Measurements from ENCODE around the gene CACNA1I. TPM values are rescaled to one million over a fixed set of nuclear protein-coding genes. Genes with fewer than 3 reads are reported as not detected.

The CACNA1I gene
- total RNA-seq, 1 donor from 2014 or later: 0.60 TPM

DNA sequence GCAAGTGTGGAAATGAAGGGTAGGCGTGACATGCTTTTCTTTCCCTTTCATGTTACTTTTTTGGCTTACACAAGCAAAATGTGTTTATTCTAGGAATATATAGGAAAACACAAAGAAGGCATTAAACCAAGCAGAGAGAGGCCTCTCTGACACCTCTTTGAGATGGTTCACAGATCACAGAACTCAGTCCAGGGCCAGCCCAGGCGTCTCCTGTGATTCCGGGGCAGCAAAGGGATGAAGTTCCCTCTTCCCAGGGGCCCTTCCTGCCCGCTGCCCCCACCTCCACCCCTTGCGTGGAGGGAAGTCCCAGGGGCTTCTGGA is 78.0 kb downstream of the CACNA1I start:
- Mint-ChIP-seq H3K9me3 (no peaks in the 10 kb centered on the region), H3K27me3 (peaks cover 3% of the 10 kb centered on the region), H3K4me3 (no peak overlapping the region), H3K4me1 (ENCODE audit: unreplicated experiment) (no peaks in the 10 kb centered on the region), H3K27ac (no peak overlapping the region), H3K36me3 (no peaks in the 10 kb centered on the region)
- TF ChIP-seq, protein P1, sequence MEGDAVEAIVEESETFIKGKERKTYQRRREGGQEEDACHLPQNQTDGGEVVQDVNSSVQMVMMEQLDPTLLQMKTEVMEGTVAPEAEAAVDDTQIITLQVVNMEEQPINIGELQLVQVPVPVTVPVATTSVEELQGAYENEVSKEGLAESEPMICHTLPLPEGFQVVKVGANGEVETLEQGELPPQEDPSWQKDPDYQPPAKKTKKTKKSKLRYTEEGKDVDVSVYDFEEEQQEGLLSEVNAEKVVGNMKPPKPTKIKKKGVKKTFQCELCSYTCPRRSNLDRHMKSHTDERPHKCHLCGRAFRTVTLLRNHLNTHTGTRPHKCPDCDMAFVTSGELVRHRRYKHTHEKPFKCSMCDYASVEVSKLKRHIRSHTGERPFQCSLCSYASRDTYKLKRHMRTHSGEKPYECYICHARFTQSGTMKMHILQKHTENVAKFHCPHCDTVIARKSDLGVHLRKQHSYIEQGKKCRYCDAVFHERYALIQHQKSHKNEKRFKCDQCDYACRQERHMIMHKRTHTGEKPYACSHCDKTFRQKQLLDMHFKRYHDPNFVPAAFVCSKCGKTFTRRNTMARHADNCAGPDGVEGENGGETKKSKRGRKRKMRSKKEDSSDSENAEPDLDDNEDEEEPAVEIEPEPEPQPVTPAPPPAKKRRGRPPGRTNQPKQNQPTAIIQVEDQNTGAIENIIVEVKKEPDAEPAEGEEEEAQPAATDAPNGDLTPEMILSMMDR (conservative IDR thresholded peaks at IDR 0.05): no peak
- no peak for DNase-seq (ENCODE audit: extremely low spot score, unreplicated experiment)

DNA sequence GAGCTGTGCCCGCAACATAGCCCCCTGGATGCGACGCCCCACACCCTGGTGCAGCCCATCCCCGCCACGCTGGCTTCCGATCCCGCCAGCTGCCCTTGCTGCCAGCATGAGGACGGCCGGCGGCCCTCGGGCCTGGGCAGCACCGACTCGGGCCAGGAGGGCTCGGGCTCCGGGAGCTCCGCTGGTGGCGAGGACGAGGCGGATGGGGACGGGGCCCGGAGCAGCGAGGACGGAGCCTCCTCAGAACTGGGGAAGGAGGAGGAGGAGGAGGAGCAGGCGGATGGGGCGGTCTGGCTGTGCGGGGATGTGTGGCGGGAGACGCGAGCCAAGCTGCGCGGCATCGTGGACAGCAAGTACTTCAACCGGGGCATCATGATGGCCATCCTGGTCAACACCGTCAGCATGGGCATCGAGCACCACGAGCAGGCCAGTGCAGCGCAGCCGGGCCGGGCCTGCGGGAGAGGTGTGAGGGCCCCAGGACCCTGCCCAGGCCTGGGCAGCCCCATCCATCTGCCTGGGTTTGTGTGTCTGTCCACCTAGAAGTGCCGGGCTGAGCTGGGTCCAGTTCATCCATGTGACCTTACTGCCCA is 79.0 kb downstream of the CACNA1I start:
- Mint-ChIP-seq H3K36me3 (no peaks in the 10 kb centered on the region), H3K9me3 (no peaks in the 10 kb centered on the region), H3K27ac (no peak overlapping the region), H3K27me3 (peaks cover 3% of the 10 kb centered on the region), H3K4me3 (no peak overlapping the region), H3K4me1 (ENCODE audit: unreplicated experiment) (no peaks in the 10 kb centered on the region)
- TF ChIP-seq, protein P1 (conservative IDR thresholded peaks at IDR 0.05): no peak
- DNase-seq (ENCODE audit: extremely low spot score, unreplicated experiment): no peak

DNA sequence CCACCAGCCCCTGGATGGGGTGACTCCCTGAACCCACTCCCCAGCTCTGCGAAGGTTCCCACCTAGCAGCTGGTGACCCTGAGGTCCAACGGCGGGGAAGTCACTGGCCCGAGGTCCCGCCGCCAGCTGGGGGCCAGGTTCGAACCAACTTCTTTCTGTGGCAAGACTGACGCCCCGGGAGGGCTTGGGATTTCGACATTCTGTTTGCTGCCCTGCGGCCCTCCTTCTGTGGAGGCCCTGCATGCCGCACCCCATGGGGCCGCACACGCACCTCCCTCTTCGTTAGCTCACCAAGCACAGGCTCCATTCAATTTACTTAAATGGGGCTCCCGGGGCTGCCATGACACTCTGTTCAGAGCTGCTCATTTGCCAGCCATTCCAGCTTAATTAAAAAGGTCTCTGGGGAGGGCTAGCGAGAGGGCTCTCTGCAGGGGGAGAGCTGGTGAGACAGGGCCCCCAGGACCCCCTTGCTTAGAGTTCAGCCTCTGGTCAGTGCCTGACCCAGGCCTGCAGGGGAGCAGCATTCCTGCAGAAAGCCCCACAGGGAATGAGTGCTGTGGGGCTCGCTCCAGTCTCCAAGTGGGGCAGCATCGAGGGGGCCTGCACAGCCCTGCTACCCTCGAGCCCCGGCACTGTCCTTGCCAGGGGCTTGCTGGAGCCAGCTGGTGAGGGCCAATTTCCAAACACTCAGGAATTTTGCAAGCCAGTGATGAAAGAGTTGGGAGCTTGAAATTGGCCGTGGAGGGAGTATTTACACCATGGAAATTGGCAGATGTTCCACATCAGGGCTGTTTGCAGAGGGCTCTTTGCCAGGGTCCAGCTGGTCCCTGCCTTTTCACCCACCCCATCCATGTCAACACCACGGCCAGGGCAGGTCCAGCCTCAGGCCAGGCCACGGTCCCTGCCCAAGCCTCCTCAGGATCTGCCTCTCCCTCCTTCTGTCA is 80.8 kb downstream of the CACNA1I start:
- Mint-ChIP-seq H3K9me3 (no peaks in the 10 kb centered on the region), H3K36me3 (no peaks in the 10 kb centered on the region), H3K4me1 (ENCODE audit: unreplicated experiment) (peaks cover 11% of the 10 kb centered on the region), H3K27me3 (peaks cover 12% of the 10 kb centered on the region), H3K4me3 (no peak overlapping the region), H3K27ac (no peak overlapping the region)
- DNase-seq (ENCODE audit: extremely low spot score, unreplicated experiment): no peak
- TF ChIP-seq, protein P1 (conservative IDR thresholded peaks at IDR 0.05): no peak

DNA sequence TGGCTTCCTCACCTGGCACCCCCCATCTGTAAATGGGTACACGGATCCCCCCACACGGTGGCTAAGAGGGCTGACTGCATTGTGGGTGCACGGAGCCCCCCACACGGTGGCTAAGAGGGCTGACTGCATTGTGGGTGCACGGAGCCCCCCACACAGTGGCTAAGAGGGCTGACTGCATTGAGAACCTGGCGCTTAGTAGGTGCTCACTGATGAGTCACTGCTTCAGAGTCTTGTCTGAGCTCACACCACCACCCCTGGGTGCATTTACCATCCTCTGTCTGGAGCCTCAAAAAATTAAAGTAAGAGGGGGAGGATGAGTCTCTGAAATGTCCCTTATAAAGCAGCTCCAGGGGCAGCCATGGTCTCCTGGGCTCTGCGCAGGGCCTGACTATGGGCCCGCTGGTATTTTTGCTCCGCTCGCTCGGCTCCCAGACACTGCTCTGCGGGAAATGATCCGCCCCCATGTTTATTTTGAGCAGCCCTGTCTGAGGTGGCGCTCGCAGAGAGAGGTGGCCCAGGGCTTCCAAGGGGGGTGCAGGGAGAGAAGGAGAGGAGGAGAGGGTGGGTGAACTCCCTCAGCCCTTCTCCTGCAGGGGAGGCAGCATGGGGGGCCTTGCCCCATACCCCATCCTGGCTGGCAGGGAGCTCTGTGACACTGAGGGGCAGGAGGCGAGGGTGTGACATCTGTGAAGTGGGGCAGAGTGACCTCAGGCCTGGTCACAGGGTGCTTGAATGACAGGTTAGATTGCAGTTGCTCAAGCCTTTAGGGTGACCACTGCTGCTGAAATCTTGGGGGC is 82.6 kb downstream of the CACNA1I start:
- H3K27ac Mint-ChIP-seq: no peak overlapping the region
- peaks cover 28% of the 10 kb centered on the region for H3K27me3 Mint-ChIP-seq
- TF ChIP-seq, protein P1 (conservative IDR thresholded peaks at IDR 0.05): no peak

DNA sequence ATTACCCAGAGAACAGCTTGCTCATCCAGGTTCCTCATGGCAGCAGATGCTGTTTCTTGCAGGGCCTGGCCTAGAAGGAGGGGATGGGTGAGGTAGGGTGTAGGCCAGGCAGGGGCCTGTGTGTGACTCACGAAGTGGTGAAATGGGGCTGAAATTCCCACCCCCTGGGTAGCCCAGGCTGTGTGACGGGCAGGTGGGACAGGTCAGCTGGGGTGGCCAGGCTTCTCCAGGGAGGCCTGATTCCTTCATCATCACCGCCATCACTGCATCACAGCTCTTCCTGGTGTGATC is 83.2 kb downstream of the CACNA1I start:
- Mint-ChIP-seq H3K4me3 (no peak overlapping the region), H3K27ac (no peak overlapping the region), H3K27me3 (peaks cover 33% of the 10 kb centered on the region), H3K9me3 (no peaks in the 10 kb centered on the region), H3K4me1 (ENCODE audit: unreplicated experiment) (peaks cover 12% of the 10 kb centered on the region), H3K36me3 (no peaks in the 10 kb centered on the region)
- TF ChIP-seq, protein P1 (conservative IDR thresholded peaks at IDR 0.05): no peak
- DNase-seq (ENCODE audit: extremely low spot score, unreplicated experiment): no peak

More for the DNA sequence above, 82.6 kb downstream of the CACNA1I start:
- DNase-seq (ENCODE audit: extremely low spot score, unreplicated experiment): no peak
- Mint-ChIP-seq H3K4me1 (ENCODE audit: unreplicated experiment) (peaks cover 12% of the 10 kb centered on the region), H3K9me3 (no peaks in the 10 kb centered on the region), H3K36me3 (no peaks in the 10 kb centered on the region), H3K4me3 (no peak overlapping the region)
